Thyroid gland (tissue), 4 donors: ENCODE data around the gene PHACTR1. TPM values are rescaled to one million over a fixed set of nuclear protein-coding genes. Genes with fewer than 3 reads are reported as not detected.

Experiments used
- DNase-seq, 2 donors: peaks; one replicate each; pipeline ENCODE4 v3.0.0-alpha.2; 2019
- H3K27ac ChIP-seq, 3 donors: fragments of 200-600 bp; sonication (generic); 1 replicate in 2 of 3; 2 replicates in 1 of 3; pipeline ENCODE4 v1.5.1; 2016 to 2019; ENCODE audit warnings: mild to moderate bottlenecking in 1 of 3, moderate library complexity in 1 of 3
- H3K27me3 ChIP-seq: fragments of 200-600 bp; sonication (generic); one replicate; pipeline ENCODE4 v1.5.1; 2019
- H3K36me3 ChIP-seq, 2 donors: fragments of 200-600 bp; sonication (generic); one replicate each; pipeline ENCODE4 v1.5.1; 2016 to 2019
- H3K4me1 ChIP-seq, 2 donors: fragments of 200-600 bp; sonication (generic); one replicate each; pipeline ENCODE4 v1.5.1; 2017 to 2019
- H3K4me3 ChIP-seq, 3 donors: fragments of 200-600 bp; sonication (generic); replicated peaks in 1 of 3; 1 replicate in 2 of 3; 2 replicates in 1 of 3; pipeline ENCODE4 v1.5.1; 2016; ENCODE audit warnings: mild to moderate bottlenecking in 1 of 3
- H3K9me3 ChIP-seq: fragments of 200-600 bp; sonication (generic); one replicate; pipeline ENCODE4 v1.5.1; 2017
- POLR2A ChIP-seq, 2 donors: fragments of 450-650 bp; IDR thresholded peaks; one replicate each; pipeline ENCODE4 v1.6.1; 2017; ENCODE audit warnings: antibody characterized with exemption in 2 of 2, mild to moderate bottlenecking in 2 of 2, moderate library complexity in 1 of 2
- WGBS, 2 donors: methylation state at CpG; one replicate each; pipeline ENCODE4 v1.1.5; 2017; 5-methylcytosine and 5-hydroxymethylcytosine counted together
- intact Hi-C: fragments of 100-400 bp; cut with DNase I; formaldehyde crosslinking; loops from one replicate; pipeline ENCODE4 v1.15.1; 2023
- total RNA-seq, 4 donors: library from RNA; depleted of rRNA; stranded (reverse); fragments of >200 nt; gene quantifications; one replicate each; pipeline ENCODE4 v1.2.3, GENCODE V29; 2016
- TF ChIP-seq, protein P1 (sequence below), 6 experiments: fragments of 200-600 bp in 3 of 6; fragments of 450-650 bp in 3 of 6; sonication (generic) in 3 of 6; IDR thresholded peaks; one replicate each; pipeline ENCODE4 v1.5.1; 2016 to 2019; ENCODE audit warnings: antibody characterized with exemption in 6 of 6, mild to moderate bottlenecking in 2 of 6, inconsistent platforms in 1 of 6, moderate library complexity in 1 of 6

PHACTR1 gene
- total RNA-seq, 4 donors from 2014 or later = 2.9 to 8.6 (median 4.4) TPM

DNA sequence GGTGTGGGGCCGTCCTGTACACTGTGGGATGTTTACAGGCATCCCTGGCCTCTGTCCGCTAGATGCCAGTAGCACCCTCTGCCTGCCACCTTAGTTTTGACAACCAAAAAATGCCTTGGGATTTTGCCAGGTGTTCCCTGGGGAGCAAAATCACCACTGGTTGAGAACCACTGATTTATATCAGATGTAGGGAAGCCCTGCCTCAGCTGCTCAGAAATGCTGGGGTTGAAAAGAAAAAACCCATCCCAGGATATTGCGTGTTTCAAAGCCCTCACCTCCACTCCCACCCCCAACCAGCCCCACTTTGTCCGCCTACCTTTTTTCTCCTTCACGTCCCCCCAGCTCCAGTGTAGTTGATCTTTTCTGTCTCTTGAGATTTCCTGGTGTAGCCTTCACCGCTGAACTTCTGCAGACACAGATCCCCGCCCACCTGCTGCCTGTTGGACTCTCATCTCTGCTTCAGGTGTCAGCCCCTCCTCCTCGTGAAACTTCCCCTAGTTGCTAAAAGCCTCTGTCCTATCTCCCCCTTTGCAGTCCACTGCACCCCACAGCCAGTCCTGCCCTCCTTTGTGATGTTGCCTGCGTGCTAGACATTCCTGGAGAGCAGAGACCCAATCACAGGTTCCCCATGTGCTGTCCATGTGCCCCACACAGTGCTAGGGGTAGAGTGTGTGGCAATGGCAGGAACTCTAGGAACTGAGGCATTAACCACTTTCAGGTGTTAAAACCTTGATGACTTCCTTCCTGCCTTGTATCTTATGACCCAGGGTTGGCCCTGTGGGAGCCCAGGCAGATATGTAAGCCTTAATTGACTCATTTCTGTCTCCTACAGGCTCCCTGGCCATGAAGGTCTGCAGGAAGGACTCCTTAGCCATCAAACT lies 512.9 kb downstream of the PHACTR1 start:
- H3K27me3 ChIP-seq = no peaks in the 10 kb centered on the region
- TF ChIP-seq POLR2A (IDR thresholded peaks at IDR 0.05) = no peak
- TF ChIP-seq, protein P1, sequence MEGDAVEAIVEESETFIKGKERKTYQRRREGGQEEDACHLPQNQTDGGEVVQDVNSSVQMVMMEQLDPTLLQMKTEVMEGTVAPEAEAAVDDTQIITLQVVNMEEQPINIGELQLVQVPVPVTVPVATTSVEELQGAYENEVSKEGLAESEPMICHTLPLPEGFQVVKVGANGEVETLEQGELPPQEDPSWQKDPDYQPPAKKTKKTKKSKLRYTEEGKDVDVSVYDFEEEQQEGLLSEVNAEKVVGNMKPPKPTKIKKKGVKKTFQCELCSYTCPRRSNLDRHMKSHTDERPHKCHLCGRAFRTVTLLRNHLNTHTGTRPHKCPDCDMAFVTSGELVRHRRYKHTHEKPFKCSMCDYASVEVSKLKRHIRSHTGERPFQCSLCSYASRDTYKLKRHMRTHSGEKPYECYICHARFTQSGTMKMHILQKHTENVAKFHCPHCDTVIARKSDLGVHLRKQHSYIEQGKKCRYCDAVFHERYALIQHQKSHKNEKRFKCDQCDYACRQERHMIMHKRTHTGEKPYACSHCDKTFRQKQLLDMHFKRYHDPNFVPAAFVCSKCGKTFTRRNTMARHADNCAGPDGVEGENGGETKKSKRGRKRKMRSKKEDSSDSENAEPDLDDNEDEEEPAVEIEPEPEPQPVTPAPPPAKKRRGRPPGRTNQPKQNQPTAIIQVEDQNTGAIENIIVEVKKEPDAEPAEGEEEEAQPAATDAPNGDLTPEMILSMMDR (IDR thresholded peaks at IDR 0.05) = peak in 3 of 6 experiments; percentile 17 to 36 (median 31)
- no peaks in the 10 kb centered on the region for H3K4me1 ChIP-seq
- H3K27ac ChIP-seq = no peak overlapping the region
- WGBS, 2 donors = 70 to 71% methylated on average over 9 of the region's 9 CpGs
- H3K4me3 ChIP-seq = no peak overlapping the region
- no peaks in the 10 kb centered on the region for H3K36me3 ChIP-seq
- peak; percentile 28 to 42 for DNase-seq
- intact Hi-C loops = no loop called here
- no peaks in the 10 kb centered on the region for H3K9me3 ChIP-seq

DNA sequence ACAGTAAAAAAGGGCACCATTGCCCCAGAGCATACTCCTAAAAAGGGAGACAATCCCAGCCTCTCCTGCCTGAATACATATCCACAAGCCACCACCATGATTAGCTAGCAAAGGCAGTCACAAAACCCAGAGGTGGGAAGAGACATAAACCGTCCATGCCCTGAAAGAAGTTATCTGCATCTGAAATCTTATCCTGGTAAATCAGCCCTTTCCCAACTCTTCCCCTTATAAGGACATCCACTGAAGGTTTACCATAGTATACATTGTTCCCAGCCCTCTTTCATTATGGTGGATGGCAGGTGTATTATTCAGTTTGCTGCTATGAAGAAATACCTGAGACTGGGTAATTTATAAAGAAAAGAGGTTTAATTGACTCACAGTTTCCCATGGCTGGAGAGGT lies 516.5 kb downstream of the PHACTR1 start:
- Histone ChIP-seq H3K36me3 (no peaks in the 10 kb centered on the region), H3K27ac (no peak overlapping the region), H3K4me3 (no peak overlapping the region), H3K9me3 (no peaks in the 10 kb centered on the region), H3K4me1 (no peaks in the 10 kb centered on the region), H3K27me3 (no peaks in the 10 kb centered on the region)
- no peak for TF ChIP-seq POLR2A (IDR thresholded peaks at IDR 0.05)
- TF ChIP-seq, protein P1 (IDR thresholded peaks at IDR 0.05) = no peak
- intact Hi-C loops = no loop called here
- WGBS, 2 donors = 95 to 100% methylated on average over 1 of the region's 1 CpG
- DNase-seq = no peak

DNA sequence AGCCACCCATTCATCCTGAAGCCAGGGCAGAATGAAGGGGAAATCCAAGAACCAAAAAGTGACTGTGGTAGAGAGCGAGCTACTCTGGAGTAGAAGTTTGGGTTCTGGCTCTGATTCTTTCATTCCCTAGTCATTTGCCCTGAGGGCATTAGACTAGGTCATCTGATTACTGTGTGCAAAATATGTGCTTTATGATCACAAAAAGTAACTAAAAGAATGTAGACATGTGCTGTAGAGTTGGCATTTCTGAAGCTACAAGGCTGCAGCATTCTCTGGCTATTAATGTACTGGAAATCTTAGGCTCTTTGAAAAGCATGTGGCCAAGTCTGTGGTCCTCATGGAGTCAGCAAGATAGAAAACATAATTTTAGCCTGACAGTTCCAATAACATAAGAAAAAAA lies 517.6 kb downstream of the PHACTR1 start:
- H3K4me1 ChIP-seq = no peaks in the 10 kb centered on the region
- intact Hi-C loops = no loop called here
- no peaks in the 10 kb centered on the region for H3K27me3 ChIP-seq
- DNase-seq = no peak
- 100% methylated on average over 1 of the region's 1 CpG for WGBS, 2 donors
- TF ChIP-seq, protein P1 (IDR thresholded peaks at IDR 0.05) = no peak
- TF ChIP-seq POLR2A (IDR thresholded peaks at IDR 0.05) = no peak
- H3K27ac ChIP-seq = no peak overlapping the region
- no peaks in the 10 kb centered on the region for H3K9me3 ChIP-seq
- no peaks in the 10 kb centered on the region for H3K36me3 ChIP-seq
- no peak overlapping the region for H3K4me3 ChIP-seq

DNA sequence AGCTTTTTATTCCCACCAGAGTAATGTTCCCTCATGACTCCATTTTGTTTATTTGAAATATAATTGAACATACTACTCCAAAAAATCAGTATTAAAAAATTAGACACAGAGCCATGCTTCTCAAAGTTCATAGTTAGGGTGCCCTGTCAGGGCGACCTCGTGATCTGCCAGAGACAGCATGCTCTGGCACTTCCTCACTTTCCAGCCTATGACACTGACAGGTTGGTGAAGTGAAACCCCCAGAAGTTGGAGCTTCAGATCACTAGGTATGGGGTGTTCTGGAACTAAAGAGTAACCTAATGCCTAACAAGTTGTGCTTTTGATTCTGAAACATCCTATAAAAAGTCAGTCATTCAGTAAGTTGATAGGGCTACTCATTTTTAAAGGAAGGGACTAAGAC lies 518.8 kb downstream of the PHACTR1 start:
- TF ChIP-seq, protein P1 (IDR thresholded peaks at IDR 0.05) = no peak
- no peak for TF ChIP-seq POLR2A (IDR thresholded peaks at IDR 0.05)
- H3K9me3 ChIP-seq = no peaks in the 10 kb centered on the region
- 92 to 97% methylated on average over 2 of the region's 2 CpGs for WGBS, 2 donors
- H3K27me3 ChIP-seq = no peaks in the 10 kb centered on the region
- no peaks in the 10 kb centered on the region for H3K36me3 ChIP-seq
- H3K27ac ChIP-seq = no peak overlapping the region
- DNase-seq = no peak
- H3K4me1 ChIP-seq = no peaks in the 10 kb centered on the region
- no peak overlapping the region for H3K4me3 ChIP-seq
- intact Hi-C loops = no loop called here

DNA sequence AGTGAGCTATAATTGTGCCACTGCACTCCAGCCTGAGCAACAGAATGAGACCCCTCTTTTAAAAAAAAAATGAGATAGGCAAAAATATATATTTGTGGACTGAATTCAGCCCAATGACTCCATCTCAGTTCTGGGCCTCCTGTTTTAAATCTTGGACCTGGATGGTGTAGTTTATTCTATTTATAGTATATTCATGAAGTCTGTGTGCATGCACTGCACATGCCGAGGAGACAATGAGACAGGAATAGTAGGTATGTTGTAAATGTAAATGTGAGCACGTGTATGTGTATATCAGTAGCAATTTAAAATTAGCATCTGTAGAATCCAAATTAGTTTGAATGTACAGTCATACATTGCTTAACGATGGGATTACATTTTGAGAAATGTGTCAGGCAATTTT lies 520.8 kb downstream of the PHACTR1 start:
- Histone ChIP-seq H3K4me1 (no peaks in the 10 kb centered on the region), H3K36me3 (no peaks in the 10 kb centered on the region), H3K9me3 (no peaks in the 10 kb centered on the region), H3K27me3 (no peaks in the 10 kb centered on the region), H3K27ac (no peak overlapping the region), H3K4me3 (no peak overlapping the region)
- no peak for TF ChIP-seq POLR2A (IDR thresholded peaks at IDR 0.05)
- TF ChIP-seq, protein P1 (IDR thresholded peaks at IDR 0.05) = no peak
- 92 to 96% methylated on average over 3 of the region's 3 CpGs for WGBS, 2 donors
- no peak for DNase-seq
- intact Hi-C loops = no loop called here
